ENCODE results near the gene POTEG. TPM values are rescaled to one million over a fixed set of nuclear protein-coding genes. Genes with fewer than 3 reads are reported as not detected.
"Not testable (repeated sequence)": the region's sequence is repeated elsewhere in the genome, so short reads cannot be mapped to it uniquely, and the experiment has no call there.

The POTEG gene
- total RNA-seq: not detected
- polyA plus RNA-seq (2013, experiment 1 of 2): not detected
- polyA plus RNA-seq (2013, experiment 2 of 2): not detected
- 0 to 0.26 (median 0) reads per million in 172 experiments for total RNA-seq

GRCh38 chr14:19434241-19434640 lies at the start of gene POTEG:
TSS of gene POTEG (minus strand) at chr14:19434341. CDS start at chr14:19434289, 52 bp downstream.
- H3K4me3 ChIP-seq (ENCODE audit: low read length); CTCF ChIA-PET; ATAC-seq (ENCODE audit: poor library complexity); DNase-seq; H3K9me3 ChIP-seq (ENCODE audit: control insufficient read depth in 1 of 2, insufficient read depth in 1 of 2, low read length in 2 of 2); H3K27me3 Mint-ChIP-seq; H3K36me3 Mint-ChIP-seq (ENCODE audit: low read depth); POLR2A ChIA-PET; H3K4me3 Mint-ChIP-seq; H3K27ac Mint-ChIP-seq; H3K36me3 ChIP-seq (ENCODE audit: insufficient read depth, low read length); H3K27ac ChIP-seq (ENCODE audit: low read depth in 1 of 2, low read length in 2 of 2); intact Hi-C loops (cut with DNase I, micrococcal nuclease); H3K9me3 Mint-ChIP-seq; H3K27me3 ChIP-seq (ENCODE audit: control insufficient read depth in 1 of 2, insufficient read depth in 2 of 2, low read length in 2 of 2); H3K4me1 Mint-ChIP-seq (ENCODE audit: low read depth); H3K4me1 ChIP-seq (ENCODE audit: insufficient read depth, low read length): not testable (repeated sequence)

GRCh38 chr14:19482093-19482492 lies 48.0 kb upstream of the POTEG start:
- H3K4me3 Mint-ChIP-seq; ATAC-seq (ENCODE audit: poor library complexity); H3K36me3 ChIP-seq (ENCODE audit: insufficient read depth, low read length); DNase-seq; H3K36me3 Mint-ChIP-seq (ENCODE audit: low read depth); H3K4me1 ChIP-seq (ENCODE audit: insufficient read depth, low read length); H3K4me1 Mint-ChIP-seq (ENCODE audit: low read depth); H3K27me3 ChIP-seq (ENCODE audit: control insufficient read depth in 1 of 2, insufficient read depth in 2 of 2, low read length in 2 of 2); H3K9me3 Mint-ChIP-seq; H3K4me3 ChIP-seq (ENCODE audit: low read length); intact Hi-C loops (cut with DNase I, micrococcal nuclease); H3K9me3 ChIP-seq (ENCODE audit: control insufficient read depth in 1 of 2, insufficient read depth in 1 of 2, low read length in 2 of 2); CTCF ChIA-PET; H3K27me3 Mint-ChIP-seq; H3K27ac ChIP-seq (ENCODE audit: low read depth in 1 of 2, low read length in 2 of 2); H3K27ac Mint-ChIP-seq; POLR2A ChIA-PET: not testable (repeated sequence)

- H3K9me3 ChIP-seq (ENCODE audit: control insufficient read depth in 1 of 2, insufficient read depth in 1 of 2, low read length in 2 of 2); H3K4me1 ChIP-seq (ENCODE audit: insufficient read depth, low read length); H3K4me1 Mint-ChIP-seq (ENCODE audit: low read depth); intact Hi-C loops (cut with DNase I, micrococcal nuclease); H3K4me3 Mint-ChIP-seq; DNase-seq; H3K4me3 ChIP-seq (ENCODE audit: low read length); H3K27ac Mint-ChIP-seq; H3K27me3 Mint-ChIP-seq; CTCF ChIA-PET; H3K27ac ChIP-seq (ENCODE audit: low read depth in 1 of 2, low read length in 2 of 2); ATAC-seq (ENCODE audit: poor library complexity); H3K36me3 Mint-ChIP-seq (ENCODE audit: low read depth); POLR2A ChIA-PET; H3K27me3 ChIP-seq (ENCODE audit: control insufficient read depth in 1 of 2, insufficient read depth in 2 of 2, low read length in 2 of 2); H3K9me3 Mint-ChIP-seq; H3K36me3 ChIP-seq (ENCODE audit: insufficient read depth, low read length): not testable (repeated sequence)
These were observed 47.3 kb upstream of the POTEG start for GRCh38 chr14:19481421-19481820.

GRCh38 chr14:19480491-19480890 lies 46.4 kb upstream of the POTEG start:
- DNase-seq; ATAC-seq (ENCODE audit: poor library complexity); H3K27me3 ChIP-seq (ENCODE audit: control insufficient read depth in 1 of 2, insufficient read depth in 2 of 2, low read length in 2 of 2); H3K9me3 ChIP-seq (ENCODE audit: control insufficient read depth in 1 of 2, insufficient read depth in 1 of 2, low read length in 2 of 2); CTCF ChIA-PET; intact Hi-C loops (cut with DNase I, micrococcal nuclease); H3K27ac Mint-ChIP-seq; POLR2A ChIA-PET; H3K4me3 Mint-ChIP-seq; H3K27me3 Mint-ChIP-seq; H3K4me1 Mint-ChIP-seq (ENCODE audit: low read depth); H3K27ac ChIP-seq (ENCODE audit: low read depth in 1 of 2, low read length in 2 of 2); H3K4me3 ChIP-seq (ENCODE audit: low read length); H3K9me3 Mint-ChIP-seq; H3K36me3 ChIP-seq (ENCODE audit: insufficient read depth, low read length); H3K36me3 Mint-ChIP-seq (ENCODE audit: low read depth); H3K4me1 ChIP-seq (ENCODE audit: insufficient read depth, low read length): not testable (repeated sequence)

- H3K4me1 ChIP-seq (ENCODE audit: insufficient read depth, low read length); H3K9me3 ChIP-seq (ENCODE audit: control insufficient read depth in 1 of 2, insufficient read depth in 1 of 2, low read length in 2 of 2); H3K27ac ChIP-seq (ENCODE audit: low read depth in 1 of 2, low read length in 2 of 2); H3K27me3 ChIP-seq (ENCODE audit: control insufficient read depth in 1 of 2, insufficient read depth in 2 of 2, low read length in 2 of 2); CTCF ChIA-PET; H3K4me1 Mint-ChIP-seq (ENCODE audit: low read depth); H3K36me3 ChIP-seq (ENCODE audit: insufficient read depth, low read length); H3K27ac Mint-ChIP-seq; H3K4me3 Mint-ChIP-seq; H3K36me3 Mint-ChIP-seq (ENCODE audit: low read depth); H3K27me3 Mint-ChIP-seq; POLR2A ChIA-PET; H3K4me3 ChIP-seq (ENCODE audit: low read length); intact Hi-C loops (cut with DNase I, micrococcal nuclease); H3K9me3 Mint-ChIP-seq; ATAC-seq (ENCODE audit: poor library complexity); DNase-seq: not testable (repeated sequence)
These were observed 11.6 kb upstream of the POTEG start for GRCh38 chr14:19445761-19446160.

GRCh38 chr14:19439826-19440225 lies 5.7 kb upstream of the POTEG start:
- intact Hi-C loops (cut with DNase I, micrococcal nuclease); ATAC-seq (ENCODE audit: poor library complexity); POLR2A ChIA-PET; H3K27ac ChIP-seq (ENCODE audit: low read depth in 1 of 2, low read length in 2 of 2); H3K9me3 Mint-ChIP-seq; H3K4me1 ChIP-seq (ENCODE audit: insufficient read depth, low read length); H3K36me3 ChIP-seq (ENCODE audit: insufficient read depth, low read length); H3K27ac Mint-ChIP-seq; H3K4me3 ChIP-seq (ENCODE audit: low read length); H3K4me3 Mint-ChIP-seq; H3K27me3 Mint-ChIP-seq; H3K36me3 Mint-ChIP-seq (ENCODE audit: low read depth); H3K27me3 ChIP-seq (ENCODE audit: control insufficient read depth in 1 of 2, insufficient read depth in 2 of 2, low read length in 2 of 2); DNase-seq; H3K4me1 Mint-ChIP-seq (ENCODE audit: low read depth); H3K9me3 ChIP-seq (ENCODE audit: control insufficient read depth in 1 of 2, insufficient read depth in 1 of 2, low read length in 2 of 2); CTCF ChIA-PET: not testable (repeated sequence)

GRCh38 chr14:19439219-19439618 lies 5.1 kb upstream of the POTEG start:
- CTCF ChIA-PET; POLR2A ChIA-PET; H3K36me3 Mint-ChIP-seq (ENCODE audit: low read depth): not testable (repeated sequence)

More at GRCh38 chr14:19439219-19439618, 5.1 kb upstream of the POTEG start:
- ATAC-seq (ENCODE audit: poor library complexity); intact Hi-C loops (cut with DNase I, micrococcal nuclease); H3K27me3 ChIP-seq (ENCODE audit: control insufficient read depth in 1 of 2, insufficient read depth in 2 of 2, low read length in 2 of 2); H3K27ac Mint-ChIP-seq; H3K9me3 Mint-ChIP-seq; H3K27ac ChIP-seq (ENCODE audit: low read depth in 1 of 2, low read length in 2 of 2); H3K4me1 ChIP-seq (ENCODE audit: insufficient read depth, low read length); H3K4me3 Mint-ChIP-seq; H3K27me3 Mint-ChIP-seq; H3K4me1 Mint-ChIP-seq (ENCODE audit: low read depth); H3K9me3 ChIP-seq (ENCODE audit: control insufficient read depth in 1 of 2, insufficient read depth in 1 of 2, low read length in 2 of 2); H3K4me3 ChIP-seq (ENCODE audit: low read length); H3K36me3 ChIP-seq (ENCODE audit: insufficient read depth, low read length); DNase-seq: not testable (repeated sequence)

All from CD4-positive, alpha-beta T cell (primary cell).